Measurements from ENCODE around the gene ARIH2.
A peak's percentile ranks its signal among the peaks of the same experiment; 100 is the strongest.
"Not testable (repeated sequence)": the region's sequence is repeated elsewhere in the genome, so short reads cannot be mapped to it uniquely, and the experiment has no call there.

ARIH2 gene

DNA sequence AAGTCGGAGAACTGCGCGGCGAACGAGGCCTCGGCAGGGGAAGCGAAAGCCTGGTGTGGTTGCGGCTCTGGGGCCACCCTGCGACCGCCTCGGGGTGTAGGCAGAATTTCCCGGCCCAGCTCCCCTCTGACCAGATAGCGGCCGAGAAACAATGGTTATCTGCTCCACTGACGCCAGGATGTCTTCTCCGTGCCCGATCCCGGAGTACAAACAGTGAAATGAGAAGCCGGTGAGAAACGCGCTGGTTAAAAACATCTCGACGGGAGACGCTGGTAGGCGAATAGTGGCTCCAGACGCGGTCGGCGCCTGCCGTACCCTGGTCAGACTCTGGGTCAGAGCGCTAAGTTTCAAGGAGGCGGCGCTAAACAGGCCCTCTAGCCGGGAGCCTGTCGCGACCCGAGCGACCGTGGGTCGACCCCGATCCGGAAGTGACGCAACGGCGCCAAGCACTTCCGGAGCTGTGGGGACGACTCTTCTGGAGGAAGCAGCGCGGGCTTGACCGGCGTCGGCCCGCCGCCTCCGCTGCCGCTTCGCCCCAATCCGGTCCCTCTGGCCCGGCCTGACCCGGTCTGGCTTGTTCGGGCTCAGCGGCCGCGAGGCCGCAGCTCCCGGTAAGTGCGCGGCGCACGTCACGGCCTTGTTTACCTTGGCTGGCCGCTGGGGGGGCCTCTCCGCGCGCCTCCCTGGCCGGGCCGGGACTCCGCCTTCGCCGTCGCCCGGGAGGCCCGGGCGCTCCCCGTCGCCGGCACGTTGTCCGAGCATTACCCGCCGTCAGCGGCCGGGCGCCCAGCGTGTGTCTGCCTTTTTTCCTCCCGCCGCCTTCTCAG lies at the start of gene ARIH2:
TSS of gene ARIH2 (plus strand) at position 455 of the 827 bp plus-strand sequence. CDS start 8,717 bp downstream, outside the sequence.
- DNase-seq = peak; percentile 89

GRCh38 chr3:48877671-48878070 lies 41.0 kb upstream of the ARIH2 start:
- no peak for DNase-seq

DNA sequence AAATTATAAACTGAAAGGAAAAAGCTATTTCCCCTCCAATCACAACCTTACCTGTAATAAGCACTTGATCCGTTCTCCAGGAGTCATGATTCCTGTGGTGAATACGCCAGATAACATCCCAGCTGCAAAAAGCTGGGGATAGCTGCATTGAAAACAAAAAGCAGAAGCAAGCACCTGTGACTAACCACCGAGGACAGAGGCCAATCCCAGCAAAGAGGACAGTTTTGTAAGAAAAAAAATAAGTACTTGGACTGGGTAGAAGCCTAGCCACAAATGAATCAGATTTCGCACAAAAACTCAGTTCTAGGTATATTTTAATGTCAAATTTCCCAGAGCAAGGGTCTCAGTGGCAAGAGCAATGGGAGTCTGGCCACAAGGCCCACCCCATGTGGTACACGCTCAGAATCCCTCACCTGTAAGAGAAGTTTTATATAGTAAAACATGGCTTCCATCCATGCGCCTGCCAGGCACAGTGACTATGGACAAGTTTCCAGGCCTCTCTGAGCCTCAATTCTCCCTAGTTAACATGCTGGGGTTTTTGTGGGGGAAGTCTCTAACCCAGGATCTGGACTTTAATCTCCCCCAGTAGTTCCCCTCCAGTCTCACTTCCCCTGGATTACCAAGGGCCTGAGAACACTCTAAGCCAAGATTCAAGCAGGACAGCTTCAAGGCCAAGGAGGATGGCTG lies 39.2 kb upstream of the ARIH2 start:
- DNase-seq = no peak

DNA sequence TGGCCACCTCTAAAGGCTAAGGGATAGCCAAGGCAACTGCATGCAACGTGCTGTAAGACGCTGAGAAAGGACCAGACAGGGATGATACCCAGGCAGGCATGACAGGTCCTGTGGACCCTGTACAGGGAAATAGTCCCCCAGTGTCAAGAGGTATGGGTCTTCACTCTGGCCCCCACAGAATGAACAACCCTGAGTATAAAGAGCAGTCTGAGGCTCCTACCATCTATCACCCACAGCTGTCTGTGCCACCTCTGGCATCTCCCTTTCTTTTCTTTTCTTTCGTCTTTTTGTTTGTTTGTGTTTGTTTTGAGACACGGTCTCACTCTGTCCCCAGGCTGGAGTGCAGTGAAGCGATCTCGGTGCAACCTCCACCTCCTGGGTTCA lies 38.7 kb upstream of the ARIH2 start:
- DNase-seq = no peak

- DNase-seq = no peak
Measured at GRCh38 chr3:48881006-48881405, 37.6 kb upstream of the ARIH2 start.

DNA sequence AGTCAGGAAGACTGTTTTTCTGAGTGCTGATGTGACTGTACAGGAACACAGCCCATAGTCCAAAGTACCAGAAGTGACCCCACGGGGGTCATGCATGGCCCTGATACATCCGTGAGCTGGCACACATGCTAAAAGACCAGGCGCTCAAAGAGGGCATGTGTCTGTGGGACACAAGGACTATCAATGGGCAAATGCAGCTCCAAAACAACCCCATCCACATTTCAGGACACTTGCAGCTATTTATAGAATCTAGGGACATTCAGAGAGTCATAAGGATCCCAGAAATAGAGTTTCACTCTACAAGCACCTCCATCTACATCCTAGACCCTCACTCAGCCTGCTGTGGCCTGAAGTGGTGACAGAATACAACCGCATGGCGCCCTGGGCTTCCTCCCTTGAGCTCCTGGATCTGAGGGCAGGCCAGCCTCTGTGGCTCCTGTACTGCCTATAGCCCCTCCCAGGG lies 37.0 kb upstream of the ARIH2 start:
- no peak for DNase-seq

DNA sequence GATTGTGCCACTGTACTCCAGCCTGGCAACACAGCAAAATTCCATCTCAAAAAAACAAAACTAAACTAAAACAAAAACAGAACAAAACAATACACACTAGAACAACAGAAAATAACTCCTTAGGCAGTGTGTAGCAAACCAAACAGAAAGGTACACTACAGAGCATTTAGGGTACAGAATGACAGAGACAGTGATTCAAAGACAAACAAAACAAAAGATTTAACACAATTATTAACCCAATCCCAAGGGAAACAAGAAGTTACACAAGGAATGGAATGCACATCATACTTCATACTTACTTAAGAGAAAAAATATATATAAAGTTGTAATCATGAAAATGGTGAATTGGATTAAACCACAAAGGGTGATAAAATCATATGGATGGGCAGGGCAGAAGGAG lies 32.9 kb upstream of the ARIH2 start:
- no peak for DNase-seq

GRCh38 chr3:48891606-48892005 lies 27.0 kb upstream of the ARIH2 start:
- no peak for DNase-seq

DNA sequence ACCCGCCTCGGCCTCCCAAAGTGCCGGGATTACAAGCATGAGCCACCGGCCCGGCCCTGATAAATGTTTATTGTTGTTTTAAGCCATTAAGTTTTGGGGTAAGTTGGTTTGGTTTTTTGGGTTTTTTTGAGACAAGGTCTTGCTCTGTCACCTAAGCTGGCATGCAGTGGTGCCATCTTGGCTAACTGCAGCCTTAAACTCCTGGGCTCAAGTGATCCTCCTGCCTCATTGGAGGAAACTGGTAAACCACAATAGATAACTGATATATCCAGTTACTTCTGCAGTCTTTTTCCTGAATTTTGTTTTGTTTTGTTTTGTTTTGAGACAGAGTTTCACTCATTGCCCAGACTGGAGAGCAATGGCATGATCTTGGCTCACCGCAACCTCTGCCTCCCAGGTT lies 24.1 kb upstream of the ARIH2 start:
- DNase-seq = no peak

- no peak for DNase-seq
Measured at GRCh38 chr3:48896936-48897335, 21.7 kb upstream of the ARIH2 start.

DNA sequence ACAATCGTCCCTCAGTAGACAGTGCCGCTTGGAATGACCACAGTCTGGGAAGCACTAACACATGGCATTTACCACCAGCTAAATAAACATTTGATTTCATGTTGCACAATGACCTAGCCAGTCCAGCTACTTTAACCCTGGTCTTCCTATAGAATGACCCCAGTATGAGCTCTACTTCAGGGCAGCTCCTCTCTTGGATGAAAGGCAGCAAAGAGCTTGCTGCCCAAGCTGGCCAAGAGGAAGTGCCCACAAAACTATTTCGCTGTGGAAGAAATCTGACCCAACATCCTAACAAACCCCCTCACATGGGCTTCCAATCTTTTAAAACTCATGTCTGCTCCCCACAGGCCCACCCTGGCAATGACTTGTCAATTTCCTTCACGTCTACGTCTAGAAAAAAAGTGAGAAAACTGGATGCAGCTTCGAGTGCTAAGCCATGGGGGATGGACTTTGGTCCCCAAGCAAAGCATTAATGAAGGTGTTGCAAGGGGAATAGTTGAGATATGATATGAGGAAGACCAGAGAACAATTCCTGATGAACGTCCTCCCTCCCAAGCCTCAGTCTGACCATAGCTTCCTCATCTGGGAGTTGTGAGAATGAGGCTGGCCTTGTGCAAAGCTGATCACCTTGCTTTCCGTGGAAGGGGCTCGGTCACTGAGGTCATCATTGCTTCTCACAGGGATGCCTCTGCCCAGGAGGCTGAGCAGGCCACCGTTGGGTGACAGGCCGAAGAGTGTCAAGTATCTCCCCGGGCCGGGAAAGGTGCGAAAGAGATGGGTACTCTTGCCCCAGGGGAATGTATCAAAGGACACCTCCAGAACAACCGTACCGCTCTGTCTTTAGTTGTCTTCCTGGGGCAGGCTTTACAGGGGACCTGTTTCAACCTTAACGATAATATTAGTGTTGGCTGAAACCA lies 20.9 kb upstream of the ARIH2 start:
- DNase-seq = no peak

DNA sequence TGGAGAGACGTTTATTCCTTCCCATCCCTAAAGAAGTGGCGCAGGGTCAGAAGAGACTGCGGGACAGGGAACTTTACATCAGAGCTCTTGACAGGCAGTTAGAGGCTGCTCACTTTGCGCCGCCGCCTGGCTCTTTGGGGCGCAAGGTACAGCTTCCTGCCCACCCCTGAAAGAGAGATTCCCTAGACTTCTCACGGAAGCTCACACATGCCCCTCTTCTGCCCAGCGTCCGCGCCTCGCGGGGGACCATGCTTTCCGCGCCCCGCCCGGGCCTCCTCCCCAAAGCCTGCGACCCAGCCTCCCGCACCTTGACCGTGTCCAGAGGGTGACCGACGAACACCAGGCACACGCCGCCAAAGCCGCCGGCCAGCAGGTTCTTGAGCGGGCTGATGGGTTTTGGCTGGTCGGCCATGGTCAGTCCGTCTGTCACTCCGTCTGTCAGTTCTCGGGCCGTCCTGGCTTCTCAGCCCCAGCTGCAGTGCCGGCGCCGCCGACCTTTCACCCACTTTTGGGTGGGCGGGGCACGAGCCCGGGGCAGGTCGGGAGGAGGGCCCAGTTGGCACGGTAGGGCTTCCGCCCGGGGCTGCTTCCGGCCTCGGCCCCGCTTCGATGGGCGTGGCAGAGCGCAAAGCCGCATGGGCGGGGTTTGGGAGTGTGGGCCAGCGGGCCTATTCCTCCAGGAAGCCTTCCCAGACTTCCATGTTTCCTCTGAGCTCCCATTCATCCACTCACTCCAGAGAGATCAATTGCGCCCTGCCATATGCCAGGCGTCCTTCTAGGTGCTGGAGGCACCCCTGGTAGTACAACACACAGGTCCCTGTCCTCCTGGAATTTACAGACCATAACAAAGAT lies 20.0 kb upstream of the ARIH2 start, which contains the start of gene SLC25A20:
TSS of gene SLC25A20 (minus strand) at position 500 of the 852 bp plus-strand sequence. CDS start at position 412, 88 bp downstream.
- DNase-seq = peak; percentile 94

DNA sequence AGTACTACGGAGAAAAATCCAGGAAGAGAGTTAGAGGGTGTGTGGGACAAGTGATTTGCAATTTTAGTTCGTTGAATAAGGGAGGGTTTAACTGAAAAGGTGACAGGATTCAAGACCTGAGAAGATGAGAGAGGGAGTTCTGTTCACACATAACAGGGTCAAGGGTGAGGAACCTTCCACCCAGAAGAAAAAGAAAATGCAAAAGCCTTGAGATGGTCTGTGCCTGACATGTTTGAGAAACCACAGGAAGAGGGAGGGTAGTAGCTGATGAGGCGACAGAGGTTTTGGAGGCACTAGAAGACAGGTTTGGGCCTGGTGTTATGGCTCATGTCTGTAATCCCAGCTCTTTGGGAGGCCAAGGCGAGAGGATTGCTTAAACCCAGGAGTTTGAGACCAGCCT lies 19.4 kb upstream of the ARIH2 start:
- DNase-seq = peak; percentile 17

GRCh38 chr3:48907026-48907425 lies 11.6 kb upstream of the ARIH2 start:
- not testable (repeated sequence) for DNase-seq

DNA sequence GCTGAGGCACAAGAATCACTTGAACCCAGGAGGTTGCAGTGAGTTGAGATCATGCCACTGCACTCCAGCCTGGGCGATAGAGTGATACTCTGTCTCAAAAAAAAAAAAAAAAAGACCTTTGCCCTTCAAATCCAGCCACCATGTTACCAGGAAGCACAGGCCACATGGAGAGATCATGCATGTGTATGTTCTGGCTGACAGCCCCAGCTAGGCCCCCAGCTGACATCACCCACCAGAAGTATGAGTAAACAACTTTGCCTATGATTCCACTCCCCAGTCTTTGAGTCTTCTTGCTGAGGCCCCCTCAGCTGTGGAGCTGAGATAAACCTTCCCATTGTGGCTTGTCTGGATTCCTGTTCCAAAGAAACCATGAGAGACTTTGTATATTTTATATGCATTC lies 3.3 kb upstream of the ARIH2 start:
- no peak for DNase-seq

DNA sequence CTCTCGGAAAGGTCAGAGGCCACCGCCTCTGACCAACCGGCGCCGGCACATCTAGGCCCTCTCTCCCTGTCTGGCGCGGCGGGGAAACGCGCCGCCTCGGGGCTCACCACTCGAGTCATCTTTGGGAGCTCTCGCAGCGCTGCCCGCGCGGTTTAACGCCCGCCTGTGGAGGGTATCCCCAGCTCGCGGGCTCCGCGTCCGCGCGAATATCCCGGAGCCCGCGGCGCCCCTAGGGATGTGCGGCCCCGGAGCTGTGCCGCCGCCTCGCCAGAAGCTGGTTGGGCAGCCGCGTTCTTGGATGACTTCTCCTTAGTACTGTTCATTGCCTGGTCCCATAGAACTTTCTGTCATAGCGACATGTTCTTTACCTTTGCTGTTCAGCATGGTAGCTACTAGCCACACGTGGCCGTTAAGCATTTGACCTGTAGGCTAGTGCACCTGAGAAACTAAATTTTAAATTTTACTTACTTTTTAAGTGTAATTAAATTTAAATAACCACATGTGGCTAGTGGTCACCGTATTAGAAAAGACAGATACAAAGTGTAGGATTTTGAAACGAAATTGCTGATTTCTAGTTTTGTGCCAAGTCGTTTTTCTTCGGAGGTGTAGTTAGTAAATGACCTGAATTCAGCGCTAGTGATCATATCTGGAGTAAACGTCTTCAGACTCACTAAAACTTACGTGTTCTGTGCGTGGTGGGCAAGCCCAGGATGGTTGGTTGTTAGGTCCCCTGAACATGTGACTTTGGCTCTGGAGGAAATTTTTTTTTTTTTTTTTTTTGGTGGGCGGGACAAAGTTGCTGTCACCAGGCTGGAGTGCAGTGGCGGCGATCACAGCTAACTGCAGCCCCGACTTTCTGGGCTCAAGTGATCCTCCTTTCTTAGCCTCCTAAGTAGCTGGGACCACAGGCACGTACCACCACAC lies 835 bp downstream of the ARIH2 start:
- peak; percentile 62 for DNase-seq

GRCh38 chr3:48926425-48927392 lies 8.1 kb downstream of the ARIH2 start:
- DNase-seq = peak; percentile 35

- DNase-seq = no peak
Measured at GRCh38 chr3:48927928-48928327, 9.3 kb downstream of the ARIH2 start.

DNA sequence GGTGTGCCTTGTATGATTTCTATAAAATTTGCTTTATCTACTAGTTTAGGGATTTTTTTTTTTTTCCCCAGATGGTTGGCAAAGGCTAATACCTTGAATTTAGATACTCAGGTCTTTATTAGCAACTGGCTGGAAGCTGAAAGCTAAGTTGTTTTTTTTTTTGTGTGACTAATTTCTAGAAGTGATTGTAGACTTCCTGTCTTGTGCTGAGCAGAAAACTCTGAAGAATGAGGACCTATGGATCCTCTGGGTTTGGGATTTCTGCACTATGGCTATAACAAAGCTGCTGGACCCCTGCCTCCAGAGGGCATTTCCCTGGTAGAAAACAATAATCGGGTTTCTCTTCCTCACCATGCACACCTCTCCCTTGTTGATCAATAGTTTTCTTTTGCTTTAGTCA lies 10.0 kb downstream of the ARIH2 start:
- DNase-seq = no peak
